PC-3 (cell line): ENCODE data around the gene MRPL20.

ENCODE experiments used
- CTCF ChIP-seq: fragments of 300-600 bp; sonication (generic); conservative IDR thresholded peaks from 2 replicates; pipeline ENCODE4 v1.5.1; 2017; ENCODE audit warnings: antibody characterized with exemption, low read depth, mild to moderate bottlenecking, low read length
- EZH2phosphoT487 ChIP-seq: fragments of 300-600 bp; sonication (generic); IDR thresholded peaks from 2 replicates; pipeline ENCODE4 v1.6.1; 2018; ENCODE audit warnings: mild to moderate bottlenecking, antibody characterized with exemption, low read length, borderline replicate concordance

GRCh38 chr1:1449099-1449739 is 42.1 kb upstream of the MRPL20 start, which contains the start of gene ATAD3C:
- TF ChIP-seq CTCF (no peak), EZH2phosphoT487 (no peak)
